Testis (tissue), 3 donors: ENCODE data around the gene GAD2. TPM values are rescaled to one million over a fixed set of nuclear protein-coding genes. Genes with fewer than 3 reads are reported as not detected.

ENCODE experiments used
- DNase-seq: peaks from one replicate; pipeline ENCODE4 v3.0.0-alpha.2; 2019
- H3K27ac ChIP-seq, 2 donors: fragments of 200-600 bp; sonication (generic); one replicate each; pipeline ENCODE4 v1.5.1; 2019
- H3K27me3 ChIP-seq: fragments of 200-600 bp; sonication (generic); one replicate; pipeline ENCODE4 v1.5.1; 2019
- H3K36me3 ChIP-seq: fragments of 200-600 bp; sonication (generic); one replicate; pipeline ENCODE4 v1.5.1; 2017; ENCODE audit warnings: low read depth; ENCODE audit errors: missing control alignments
- H3K4me1 ChIP-seq: fragments of 200-600 bp; sonication (generic); one replicate; pipeline ENCODE4 v1.5.1; 2019
- H3K4me3 ChIP-seq, 2 donors: fragments of 200-600 bp; sonication (generic); one replicate each; pipeline ENCODE4 v1.5.1; 2017 to 2019
- H3K9me3 ChIP-seq: fragments of 200-600 bp; sonication (generic); one replicate; pipeline ENCODE4 v1.5.1; 2017
- CTCF ChIP-seq, 3 experiments: fragments of 450-650 bp in 2 of 3; fragments of 200-600 bp in 1 of 3; sonication (generic) in 1 of 3; IDR thresholded peaks; one replicate each; pipeline ENCODE4 v1.5.1; 2016 to 2019; ENCODE audit warnings: antibody characterized with exemption in 3 of 3, mild to moderate bottlenecking in 2 of 3, moderate library complexity in 1 of 3
- POLR2A ChIP-seq: fragments of 450-650 bp; IDR thresholded peaks from one replicate; pipeline ENCODE4 v1.6.1; 2017; ENCODE audit warnings: antibody characterized with exemption, mild to moderate bottlenecking, moderate library complexity
- WGBS, 2 donors: methylation state at CpG; one replicate each; pipeline ENCODE4 v1.1.5; 2018; 5-methylcytosine and 5-hydroxymethylcytosine counted together
- intact Hi-C: fragments of 100-400 bp; cut with DNase I; formaldehyde crosslinking; loops from one replicate; pipeline ENCODE4 v1.15.1; 2023; ENCODE audit warnings: low total_unique reads
- polyA plus RNA-seq: library from polyadenylated mRNA; stranded (reverse); fragments of 350-450 nt; fragmentation: Illumina TruSeq; extraction: RNeasy Lipid Tissue Mini Kit (QIAGEN cat#74804); gene quantifications from one replicate; pipeline ENCODE4 v1.2.3, GENCODE V29; 2014; ENCODE audit warnings: low read depth, low replicate concordance; ENCODE audit not compliant: insufficient read depth
- total RNA-seq, 2 donors: library from RNA; depleted of rRNA; stranded (reverse); fragments of >200 nt; gene quantifications; one replicate each; pipeline ENCODE4 v1.2.3, GENCODE V29; 2016

GAD2 gene
- total and polyA plus RNA-seq, 3 donors from 2014 or later = 0.66 to 2.2 (median 1.0) TPM

DNA sequence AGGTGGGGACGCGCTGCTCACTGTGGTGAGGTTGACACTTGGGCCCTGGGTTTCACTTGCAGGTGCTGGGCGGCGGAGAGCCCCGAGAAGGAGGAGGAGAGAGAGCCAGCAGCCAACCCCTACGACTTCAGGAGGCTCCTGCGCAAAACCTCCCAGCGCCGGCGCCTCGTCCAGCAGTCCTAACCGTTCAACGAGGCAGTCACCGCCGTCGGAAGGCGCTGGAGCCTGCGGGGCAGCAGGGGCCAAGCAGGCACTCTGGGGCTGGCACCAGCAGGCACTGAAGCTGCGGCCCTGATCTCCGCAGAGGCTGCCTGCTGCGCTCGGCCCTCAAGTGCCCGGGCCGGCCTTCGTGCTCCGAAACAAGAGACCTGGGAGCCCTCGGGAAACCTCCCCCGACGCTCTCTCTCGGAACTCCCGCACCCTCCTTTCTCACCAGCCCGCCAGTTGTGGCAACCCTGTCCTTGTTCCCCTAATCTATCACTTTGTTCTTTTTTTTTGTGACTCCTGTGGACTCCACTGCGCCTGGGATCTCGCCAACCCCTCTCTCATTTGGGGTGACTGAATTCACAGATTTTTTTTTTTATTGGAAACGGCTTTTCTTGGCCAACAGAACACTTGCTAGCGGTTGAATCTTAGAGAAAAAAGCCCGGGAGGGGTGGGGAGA is 4.7 kb upstream of the GAD2 start:
- Histone ChIP-seq H3K9me3 (no peaks in the 10 kb centered on the region), H3K4me1 (peaks cover 17% of the 10 kb centered on the region), H3K27me3 (no peaks in the 10 kb centered on the region), H3K36me3 (no peaks in the 10 kb centered on the region), H3K27ac (no peak overlapping the region), H3K4me3 (no peak overlapping the region)
- intact Hi-C loops = no loop called here
- TF ChIP-seq POLR2A = no peak
- TF ChIP-seq CTCF (IDR thresholded peaks at IDR 0.05) = no peak
- 2 to 6% methylated on average over 16 to 37 of the region's 37 CpGs for WGBS, 2 donors
- DNase-seq = no peak

GRCh38 chr10:26212511-26212910 is 4.1 kb upstream of the GAD2 start:
- TF ChIP-seq POLR2A = no peak
- no peak for TF ChIP-seq CTCF (IDR thresholded peaks at IDR 0.05)
- no peaks in the 10 kb centered on the region for H3K36me3 ChIP-seq
- no peak for DNase-seq
- H3K27ac ChIP-seq = no peak overlapping the region
- intact Hi-C loops = no loop called here
- H3K4me1 ChIP-seq = peaks cover 19% of the 10 kb centered on the region
- no peak overlapping the region for H3K4me3 ChIP-seq
- no peaks in the 10 kb centered on the region for H3K9me3 ChIP-seq
- 1 to 3% methylated on average over 7 to 12 of the region's 12 CpGs for WGBS, 2 donors
- no peaks in the 10 kb centered on the region for H3K27me3 ChIP-seq

DNA sequence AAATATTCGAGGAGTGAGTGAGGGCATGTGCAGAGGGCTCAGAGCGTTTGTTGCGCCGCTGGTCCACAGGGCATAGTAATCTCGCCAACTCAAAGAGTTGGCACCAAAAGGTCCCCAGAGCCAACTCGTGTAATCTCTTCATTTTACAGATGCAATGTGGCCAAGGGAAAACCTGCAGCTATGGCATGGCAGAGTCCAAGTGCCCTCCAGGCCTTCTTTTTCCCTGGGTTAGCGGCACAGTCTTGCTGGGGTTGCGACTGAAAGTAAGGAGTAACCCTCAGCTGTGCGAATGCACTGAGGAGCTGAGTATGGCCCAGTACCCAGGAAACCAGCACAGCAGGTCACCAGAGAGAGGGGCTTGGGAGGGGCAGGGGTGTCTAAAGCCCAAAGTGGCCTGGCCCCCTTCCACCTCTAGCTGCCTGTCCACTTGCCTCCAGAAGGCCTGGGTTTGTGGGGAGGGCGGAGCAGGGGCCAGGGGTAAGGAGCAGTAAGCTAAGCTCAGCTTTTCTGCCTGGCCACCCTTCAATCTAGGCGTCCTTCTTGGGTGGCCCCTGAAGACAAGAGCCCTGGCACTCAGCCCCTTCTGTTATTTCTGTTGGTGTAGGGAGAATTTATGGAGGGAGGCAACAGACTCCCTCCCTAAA is 3.3 kb upstream of the GAD2 start:
- Histone ChIP-seq H3K4me3 (no peak overlapping the region), H3K9me3 (no peaks in the 10 kb centered on the region), H3K36me3 (no peaks in the 10 kb centered on the region), H3K4me1 (peaks cover 19% of the 10 kb centered on the region), H3K27me3 (no peaks in the 10 kb centered on the region), H3K27ac (no peak overlapping the region)
- TF ChIP-seq POLR2A (no peak), CTCF (IDR thresholded peaks at IDR 0.05) (no peak)
- DNase-seq = no peak
- intact Hi-C loops = no loop called here
- 29% methylated on average over 10 to 11 of the region's 11 CpGs for WGBS, 2 donors

GRCh38 chr10:26214004-26214403 is 2.6 kb upstream of the GAD2 start:
- H3K4me1 ChIP-seq = peaks cover 19% of the 10 kb centered on the region
- H3K9me3 ChIP-seq = no peaks in the 10 kb centered on the region
- no peak overlapping the region for H3K27ac ChIP-seq
- no peaks in the 10 kb centered on the region for H3K27me3 ChIP-seq
- 33 to 39% methylated on average over 7 of the region's 7 CpGs for WGBS, 2 donors
- no peak for TF ChIP-seq CTCF (IDR thresholded peaks at IDR 0.05)
- no peak for TF ChIP-seq POLR2A
- no peak for DNase-seq
- H3K4me3 ChIP-seq = no peak overlapping the region
- intact Hi-C loops = no loop called here
- no peaks in the 10 kb centered on the region for H3K36me3 ChIP-seq
